Inflammatory macrophage treated with lipopolysaccharide for 1 hour (primary cell): ENCODE results near the gene PTGES2.
A peak's percentile ranks its signal among the peaks of the same experiment; 100 is the strongest.
"Not testable (repeated sequence)": the region's sequence is repeated elsewhere in the genome, so short reads cannot be mapped to it uniquely, and the experiment has no call there.

ENCODE experiments used
- DNase-seq, 2 donors: peaks; one replicate each; pipeline ENCODE4 v3.0.0-alpha.2; 2020 to 2022

The PTGES2 gene

GRCh38 chr9:128084746-128085145 is 42.8 kb downstream of the PTGES2 start:
- no peak for DNase-seq

- DNase-seq = no peak
These were observed 45.4 kb downstream of the PTGES2 start for GRCh38 chr9:128082151-128082550.

- no peak for DNase-seq
These were observed 46.5 kb downstream of the PTGES2 start for GRCh38 chr9:128081056-128081455.

GRCh38 chr9:128080206-128080605 is 47.3 kb downstream of the PTGES2 start:
- DNase-seq = no peak

GRCh38 chr9:128078504-128079434 is 48.8 kb downstream of the PTGES2 start:
- peak; percentile 61 to 79 for DNase-seq

GRCh38 chr9:128077847-128078503 is 49.6 kb downstream of the PTGES2 start:
- no peak for DNase-seq

- DNase-seq = no peak
These were observed 54.2 kb downstream of the PTGES2 start for GRCh38 chr9:128073253-128073886.

GRCh38 chr9:128072144-128073021 is 55.1 kb downstream of the PTGES2 start:
- DNase-seq = peak; percentile 95 to 99

- not testable (repeated sequence) for DNase-seq
These were observed 56.1 kb downstream of the PTGES2 start for GRCh38 chr9:128071475-128071874.

GRCh38 chr9:128070874-128071273 is 56.7 kb downstream of the PTGES2 start:
- no peak for DNase-seq
